HK-2 (cell line): ENCODE data around the gene INCA1.
A peak's percentile ranks its signal among the peaks of the same experiment; 100 is the strongest.
"Not testable (repeated sequence)": the region's sequence is repeated elsewhere in the genome, so short reads cannot be mapped to it uniquely, and the experiment has no call there.

Source experiments
- DNase-seq: peaks from one replicate; pipeline ENCODE4 v3.0.0-alpha.2; 2018; ENCODE audit not compliant: unreplicated experiment

Gene INCA1

GRCh38 chr17:4997302-4998026, at the start of gene INCA1, which contains the start of gene KIF1C:
TSS of gene INCA1 (minus strand) at chr17:4997522. CDS start at chr17:4994437, 3,085 bp downstream.
TSS of gene KIF1C (plus strand) at chr17:4997950. CDS start at chr17:5000247, 2,297 bp downstream.
- peak; percentile 94 for DNase-seq

GRCh38 chr17:5045496-5045895, 48.2 kb upstream of the INCA1 start:
- no peak for DNase-seq

GRCh38 chr17:5044630-5045029, 47.3 kb upstream of the INCA1 start:
- DNase-seq, result no peak

GRCh38 chr17:5043524-5043923, 46.2 kb upstream of the INCA1 start:
- DNase-seq, result no peak

GRCh38 chr17:5042157-5043022, 45.1 kb upstream of the INCA1 start:
- DNase-seq, result no peak

GRCh38 chr17:5035315-5035714, 38.0 kb upstream of the INCA1 start, which contains the start of gene SLC52A1:
TSS of gene SLC52A1 (minus strand) at chr17:5035426. CDS start at chr17:5034606, 820 bp downstream.
- DNase-seq, result no peak

- no peak for DNase-seq
Observed at GRCh38 chr17:5034651-5035050, 37.3 kb upstream of the INCA1 start.

GRCh38 chr17:5034063-5034462, 36.7 kb upstream of the INCA1 start:
- no peak for DNase-seq

- no peak for DNase-seq
Observed at GRCh38 chr17:5033352-5034015, 36.2 kb upstream of the INCA1 start.

GRCh38 chr17:5032865-5033264, 35.5 kb upstream of the INCA1 start:
- DNase-seq, result no peak

GRCh38 chr17:5031365-5032082, 34.2 kb upstream of the INCA1 start:
- peak; percentile 83 for DNase-seq

GRCh38 chr17:5030168-5030567, 32.8 kb upstream of the INCA1 start:
- DNase-seq, result not testable (repeated sequence)

- DNase-seq, result no peak
Observed at GRCh38 chr17:5027916-5028315, 30.6 kb upstream of the INCA1 start.

GRCh38 chr17:5027299-5027698, 30.0 kb upstream of the INCA1 start:
- DNase-seq, result no peak

GRCh38 chr17:5024604-5025003, 27.3 kb upstream of the INCA1 start:
- no peak for DNase-seq

- no peak for DNase-seq
Observed at GRCh38 chr17:5023588-5024147, 26.3 kb upstream of the INCA1 start.

GRCh38 chr17:5022171-5022711, 24.9 kb upstream of the INCA1 start:
- no peak for DNase-seq

- no peak for DNase-seq
Observed at GRCh38 chr17:5020502-5021023, 23.2 kb upstream of the INCA1 start.

GRCh38 chr17:5019475-5019956, 22.2 kb upstream of the INCA1 start:
- DNase-seq, result peak; percentile 20

GRCh38 chr17:5014357-5014756, 17.0 kb upstream of the INCA1 start:
- no peak for DNase-seq
